HG02678 (cell line): ENCODE results near the gene ARL1.
"Not testable (repeated sequence)": the region's sequence is repeated elsewhere in the genome, so short reads cannot be mapped to it uniquely, and the experiment has no call there.

Source experiments
- ATAC-seq: cut with Tn5 transposase; IDR thresholded peaks from one replicate; pipeline ENCODE4 v1.9.1; 2021; ENCODE audit warnings: mild to moderate bottlenecking, moderate library complexity; ENCODE audit not compliant: unreplicated experiment

ARL1 gene

DNA sequence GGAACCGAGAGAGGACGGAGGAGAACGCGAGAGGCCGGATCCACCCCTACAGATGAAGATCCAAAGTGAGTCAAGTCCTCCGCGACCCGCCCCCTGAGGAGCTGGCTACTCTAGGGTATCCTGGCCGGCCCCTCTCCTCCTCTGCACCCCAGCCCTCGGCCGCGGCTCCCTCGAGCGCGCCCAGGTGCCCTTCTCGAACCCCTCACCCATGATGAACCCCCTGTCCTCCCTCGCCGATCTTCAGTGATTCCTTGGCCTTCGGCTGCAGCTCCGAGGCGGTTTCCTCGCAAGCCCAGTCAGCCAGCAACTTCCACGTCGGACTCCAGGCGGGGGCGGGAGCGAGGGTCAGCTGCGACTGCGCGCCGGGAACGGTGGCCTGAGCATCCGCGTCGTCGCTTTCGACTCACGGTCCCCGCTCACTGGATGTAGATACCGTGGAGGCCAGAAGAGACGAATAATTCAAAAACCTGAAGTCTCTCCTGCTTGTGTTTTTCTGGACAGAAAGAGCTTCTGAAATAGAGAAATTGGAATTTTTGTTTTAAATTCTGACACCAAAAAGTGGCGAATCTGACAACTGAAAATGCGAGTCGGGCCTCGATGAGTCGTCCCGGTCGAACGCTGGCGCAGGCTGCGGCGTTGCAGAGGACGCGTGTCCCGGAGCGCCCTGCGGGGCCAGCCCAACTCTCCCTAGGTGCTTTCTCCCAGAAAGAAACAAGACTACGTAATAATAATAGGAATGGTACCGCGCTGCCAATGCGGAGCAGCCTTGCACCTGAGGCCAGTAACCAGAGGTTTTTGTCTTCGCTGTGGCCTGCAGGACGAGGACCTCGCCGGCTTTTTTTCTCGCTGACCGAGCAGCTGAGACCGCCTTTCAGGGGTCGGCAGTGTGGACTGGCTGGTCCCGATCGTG lies at the start of gene ARL1:
Gene ARL1, minus strand, starts transcription at position 337 of the 910 bp plus-strand sequence. Its CDS starts 127 bp downstream, at position 210.
- peak; percentile 82 for ATAC-seq

DNA sequence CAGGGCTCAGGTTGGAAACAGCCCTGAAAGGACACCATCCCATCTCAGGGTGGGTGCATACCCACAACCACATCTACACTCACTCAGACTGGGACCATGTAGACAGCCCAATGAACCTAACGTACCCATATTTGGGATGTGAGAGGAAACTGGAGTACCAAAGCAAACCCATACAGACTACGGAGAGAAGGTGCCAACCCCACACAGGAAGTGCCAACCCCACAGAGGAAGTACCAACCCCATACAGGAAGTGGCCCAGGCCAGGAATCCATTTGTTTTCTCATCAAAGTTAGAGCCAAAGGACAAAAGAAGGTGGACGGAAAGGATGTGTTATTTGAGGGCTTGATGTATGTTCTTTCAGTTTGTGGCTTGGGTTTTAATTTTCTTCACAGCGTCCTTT lies 48.1 kb upstream of the ARL1 start:
- ATAC-seq: no peak

GRCh38 chr12:101441461-101442224 lies 34.1 kb upstream of the ARL1 start:
- no peak for ATAC-seq

GRCh38 chr12:101439236-101439635 lies 31.7 kb upstream of the ARL1 start:
- ATAC-seq: no peak

DNA sequence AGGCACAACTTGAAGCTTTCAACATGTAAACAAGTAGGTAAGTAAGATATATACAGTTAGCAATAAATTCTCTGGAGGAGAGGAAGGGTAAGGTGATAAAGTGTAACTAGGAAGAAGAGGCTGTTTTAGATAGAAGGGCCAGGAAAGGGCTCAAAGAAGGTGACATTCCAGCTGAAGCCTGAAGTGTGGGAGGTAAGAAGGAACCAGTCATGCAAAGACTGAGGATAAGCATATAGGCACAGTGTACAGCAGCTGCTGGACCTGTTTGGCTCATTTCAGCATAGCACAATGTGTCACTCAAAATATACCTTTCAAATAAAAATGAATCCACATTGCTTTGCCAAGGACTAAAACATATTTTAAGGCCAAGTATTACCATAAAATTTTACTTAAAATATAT lies 28.6 kb upstream of the ARL1 start:
- no peak for ATAC-seq

DNA sequence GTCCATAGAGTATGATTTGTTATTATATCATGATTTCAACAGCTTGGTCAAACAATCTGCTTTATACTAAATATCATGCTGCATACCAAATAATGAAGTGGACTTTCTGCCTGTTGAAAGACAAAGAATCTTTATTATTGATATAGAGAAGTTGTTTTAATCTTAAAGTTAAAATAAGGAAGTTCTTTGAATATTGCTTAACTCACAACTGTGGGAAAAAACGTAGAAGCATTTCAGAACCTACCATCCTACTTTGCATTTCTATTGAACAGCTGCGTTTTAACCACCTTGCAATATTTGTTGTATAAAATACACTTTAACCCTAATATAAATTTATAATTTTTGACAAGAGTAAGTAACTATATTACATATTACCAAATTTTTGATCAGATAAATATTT lies 22.9 kb upstream of the ARL1 start:
- no peak for ATAC-seq

- ATAC-seq: no peak
These were observed 17.0 kb upstream of the ARL1 start for GRCh38 chr12:101424620-101425019.

- ATAC-seq: not testable (repeated sequence)
These were observed 14.5 kb upstream of the ARL1 start for GRCh38 chr12:101422066-101422465.

DNA sequence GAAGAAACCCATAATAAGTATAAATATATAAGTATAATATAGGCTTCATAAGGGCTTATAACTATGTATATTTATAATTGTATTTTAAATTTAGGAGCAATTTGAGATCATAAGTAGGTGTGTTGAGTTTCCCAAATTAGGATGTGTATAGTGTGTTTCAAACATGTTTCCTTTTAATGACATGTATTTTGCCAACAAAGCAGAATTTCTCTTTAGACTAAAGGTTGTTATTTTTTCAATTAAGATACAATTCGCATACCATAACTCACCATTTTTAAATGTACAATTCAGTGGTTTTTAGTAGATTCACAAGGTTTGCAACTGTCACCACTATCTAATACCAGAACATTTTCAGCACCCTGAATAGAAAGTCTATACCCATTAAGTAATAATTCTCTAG lies 7.7 kb upstream of the ARL1 start:
- no peak for ATAC-seq

GRCh38 chr12:101414533-101415119 lies 7.1 kb upstream of the ARL1 start:
- ATAC-seq: no peak

DNA sequence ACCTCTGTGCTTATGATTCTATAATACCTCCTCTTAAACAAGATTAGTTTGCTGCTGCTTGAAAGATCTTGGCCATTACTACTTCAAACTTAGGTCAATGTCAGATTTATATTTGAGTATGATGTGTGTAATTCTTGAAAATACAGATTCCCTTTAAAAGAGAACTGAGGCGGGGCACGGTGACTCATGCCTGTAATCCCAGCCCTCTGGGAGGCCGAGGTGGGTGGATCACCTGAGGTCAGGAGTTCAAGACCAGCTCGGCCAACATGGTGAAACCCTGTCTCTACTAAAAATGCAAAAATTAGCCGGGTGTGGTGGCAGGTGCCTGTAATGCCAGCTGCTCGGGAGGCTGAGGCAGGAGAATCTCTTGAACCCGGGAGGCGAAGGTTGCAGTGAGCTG lies 2.6 kb upstream of the ARL1 start:
- ATAC-seq: not testable (repeated sequence)

DNA sequence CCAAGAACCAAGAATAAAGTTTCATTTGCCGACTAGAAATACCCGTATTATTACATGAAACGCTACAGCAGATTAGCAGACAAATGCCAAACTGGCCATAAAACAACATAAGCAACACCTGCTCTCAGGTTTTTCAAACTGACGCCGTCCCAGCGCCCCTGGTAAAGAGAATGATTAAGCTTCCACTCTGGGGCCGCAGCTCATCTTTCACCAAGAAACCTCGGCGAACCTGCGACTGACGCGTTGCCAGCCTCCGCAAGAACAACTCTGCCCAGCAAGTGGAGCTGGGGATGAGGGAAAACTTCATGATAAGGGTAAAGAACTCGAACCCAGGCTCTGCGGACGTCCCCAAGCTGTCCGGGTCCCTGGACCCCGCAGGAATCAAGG lies 530 bp downstream of the ARL1 start:
- ATAC-seq: peak; percentile 23

DNA sequence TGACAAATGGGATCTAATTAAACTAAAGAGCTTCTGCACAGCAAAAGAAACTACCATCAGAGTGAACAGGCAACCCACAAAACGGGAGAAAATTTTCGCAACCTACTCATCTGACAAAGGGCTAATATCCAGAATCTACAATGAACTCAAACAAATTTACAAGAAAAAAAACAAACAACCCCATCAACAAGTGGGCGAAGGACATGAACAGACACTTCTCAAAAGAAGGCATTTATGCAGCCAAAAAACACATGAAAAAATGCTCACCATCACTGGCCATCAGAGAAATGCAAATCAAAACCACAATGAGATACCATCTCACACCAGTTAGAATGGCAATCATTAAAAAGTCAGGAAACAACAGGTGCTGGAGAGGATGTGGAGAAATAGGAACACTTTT lies 16.4 kb downstream of the ARL1 start:
- not testable (repeated sequence) for ATAC-seq

GRCh38 chr12:101379149-101379548 lies 28.4 kb downstream of the ARL1 start:
- ATAC-seq: no peak

DNA sequence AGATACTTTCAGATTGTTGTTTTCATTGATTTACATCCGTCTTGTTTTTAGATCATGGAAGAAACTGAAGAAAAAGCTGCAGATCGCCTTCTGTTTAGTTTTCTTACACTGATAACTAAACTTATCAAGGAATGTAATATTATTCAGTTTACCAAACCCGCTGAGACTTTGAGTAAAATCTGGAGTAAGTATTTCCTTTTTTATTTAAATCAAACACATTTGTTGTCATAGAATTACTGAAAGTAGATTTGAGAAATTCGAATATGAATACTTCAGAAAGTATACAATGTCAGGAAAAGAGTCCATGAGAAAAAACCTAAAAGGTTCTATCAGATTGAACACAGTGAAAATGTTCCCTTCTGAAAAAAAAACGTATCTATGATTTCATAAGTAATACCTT lies 32.0 kb downstream of the ARL1 start:
- ATAC-seq: no peak

GRCh38 chr12:101372431-101372830 lies 35.1 kb downstream of the ARL1 start:
- no peak for ATAC-seq

GRCh38 chr12:101368016-101368415 lies 39.6 kb downstream of the ARL1 start:
- no peak for ATAC-seq

DNA sequence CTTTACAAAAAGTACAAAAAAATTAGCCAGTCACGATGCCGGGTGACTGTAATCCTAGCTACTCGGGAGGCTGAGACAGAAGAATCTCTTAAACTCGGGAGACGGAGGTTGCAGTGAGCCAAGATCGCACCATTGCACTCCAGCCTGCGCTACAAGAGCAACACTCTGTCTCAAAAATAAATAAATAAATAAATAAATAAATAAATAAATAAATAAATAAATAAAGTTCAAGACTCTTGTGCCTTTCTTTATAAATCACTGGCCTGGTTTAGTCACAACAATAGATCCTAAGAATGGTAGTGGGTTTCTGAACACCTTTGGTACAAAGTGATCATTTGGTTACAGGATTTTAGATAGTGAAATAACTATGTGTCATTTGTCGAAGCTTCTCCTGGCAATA lies 46.1 kb downstream of the ARL1 start:
- ATAC-seq: no peak

DNA sequence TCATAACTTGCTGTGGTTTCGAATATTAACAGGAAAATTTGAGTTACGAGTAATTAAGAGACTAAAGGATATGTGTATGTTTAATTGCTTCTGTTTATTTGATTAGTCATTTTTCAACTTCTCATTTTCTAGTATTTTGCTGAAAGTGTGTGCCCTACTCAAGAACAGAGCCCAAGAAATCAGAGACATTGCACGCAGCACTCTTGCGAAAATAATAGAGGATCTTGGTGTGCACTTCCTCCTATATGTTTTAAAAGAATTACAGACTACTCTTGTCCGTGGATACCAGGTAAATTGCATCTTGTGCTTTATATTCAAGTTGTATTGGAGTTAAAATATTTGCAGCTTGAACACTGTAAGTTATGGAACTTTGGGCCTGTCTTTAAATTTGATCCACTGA lies 50.8 kb downstream of the ARL1 start:
- no peak for ATAC-seq

GRCh38 chr12:101351682-101352081 lies 55.9 kb downstream of the ARL1 start:
- ATAC-seq: no peak

DNA sequence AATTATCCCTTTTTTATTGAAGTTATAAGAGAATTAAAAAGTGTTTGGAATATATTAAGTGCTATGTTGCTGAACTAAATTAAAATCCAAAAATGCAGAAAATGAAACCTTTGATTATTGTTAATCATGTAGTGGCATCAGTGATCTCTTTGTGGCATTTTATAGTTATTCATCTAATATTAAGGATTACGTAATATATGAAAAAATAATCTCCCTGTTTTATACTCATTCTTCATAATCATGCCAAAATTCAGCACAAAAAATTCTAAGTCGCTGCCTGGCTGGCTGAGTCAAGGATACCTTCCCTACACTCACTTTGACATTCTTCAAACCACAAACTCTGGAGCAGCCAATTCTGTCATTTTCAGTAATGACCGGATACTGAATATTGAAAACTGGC lies 63.7 kb downstream of the ARL1 start:
- no peak for ATAC-seq
